OCI-LY7 (cell line): ENCODE data around the gene NUDT22. TPM values are rescaled to one million over a fixed set of nuclear protein-coding genes. Genes with fewer than 3 reads are reported as not detected.

Source experiments
- BruUV-seq: library from RNA; stranded (reverse); fragments of 400-500 nt; replicated peaks from 2 replicates; lab custom pipeline; 2021; lab: Mats Ljungman, UMichigan
- CTCF ChIA-PET: fragments of 300-600 bp; sonication (Branson Sonifier 250); formaldehyde crosslinking; loops from one replicate; lab custom pipeline; 2022; ENCODE audit warnings: antibody characterized with exemption; ENCODE audit not compliant: unreplicated experiment; lab: Charles Lee
- POLR2A ChIA-PET: fragments of 300-600 bp; sonication (Branson Sonifier 250); formaldehyde crosslinking; loops from one replicate; lab custom pipeline; 2022; ENCODE audit warnings: antibody characterized with exemption; lab: Charles Lee
- DNase-seq: peaks from one replicate; pipeline ENCODE4 v3.0.0-alpha.2; 2015; ENCODE audit warnings: low spot score
- H2AFZ ChIP-seq: fragments of 200-600 bp; sonication (generic), shearing (Covaris generic); 2 replicates; pipeline ENCODE4 v1.6.1; 2014; ENCODE audit warnings: mild to moderate bottlenecking, antibody characterized with exemption, low read length, moderate library complexity
- H3K27ac ChIP-seq: fragments of 200-600 bp; sonication (generic); 2 replicates; pipeline ENCODE4 v1.5.1; 2014; ENCODE audit warnings: mixed run types, low read depth, mild to moderate bottlenecking, moderate library complexity, low read length, inconsistent platforms; ENCODE audit not compliant: poor library complexity, severe bottlenecking
- H3K36me3 ChIP-seq: fragments of 200-600 bp; sonication (generic); 2 replicates; pipeline ENCODE4 v1.6.1; 2014; ENCODE audit warnings: mild to moderate bottlenecking, antibody characterized with exemption, low read length, moderate library complexity, mixed read lengths; ENCODE audit not compliant: insufficient read depth
- H3K4me1 ChIP-seq: fragments of 200-600 bp; sonication (generic); 2 replicates; pipeline ENCODE4 v1.5.1; 2014; ENCODE audit warnings: mild to moderate bottlenecking, low read length; ENCODE audit not compliant: insufficient read depth, poor library complexity, severe bottlenecking
- H3K4me2 ChIP-seq: fragments of 200-600 bp; sonication (generic); 2 replicates; pipeline ENCODE4 v1.6.1; 2014; ENCODE audit warnings: mild to moderate bottlenecking, low read length
- H3K4me3 ChIP-seq: fragments of 200-600 bp; sonication (generic); 2 replicates; pipeline ENCODE4 v1.5.1; 2014; ENCODE audit warnings: mild to moderate bottlenecking, low read depth, low read length; ENCODE audit not compliant: poor library complexity, severe bottlenecking
- H3K79me2 ChIP-seq: fragments of 200-600 bp; sonication (generic); 2 replicates; pipeline ENCODE4 v1.6.1; 2016; ENCODE audit warnings: low read depth, mild to moderate bottlenecking, low read length, moderate library complexity, mixed read lengths; ENCODE audit not compliant: insufficient read depth
- H3K9me2 ChIP-seq: fragments of 200-600 bp; sonication (generic); 2 replicates; pipeline ENCODE4 v1.6.1; 2016; ENCODE audit warnings: mild to moderate bottlenecking, low read length, mixed read lengths; ENCODE audit not compliant: insufficient read depth
- H3K9me3 ChIP-seq: fragments of 200-600 bp; sonication (generic); 2 replicates; pipeline ENCODE4 v1.6.1; 2014; ENCODE audit warnings: mild to moderate bottlenecking, mixed run types, low read length, mixed read lengths
- H4K20me1 ChIP-seq: fragments of 200-600 bp; sonication (generic); 2 replicates; pipeline ENCODE4 v1.6.1; 2014; ENCODE audit warnings: mild to moderate bottlenecking, antibody characterized with exemption, low read length, moderate library complexity, mixed read lengths; ENCODE audit not compliant: insufficient read depth
- EZH2phosphoT487 ChIP-seq: fragments of 200-600 bp; sonication (generic); IDR thresholded peaks from 2 replicates; pipeline ENCODE4 v1.6.1; 2018; ENCODE audit warnings: low read depth, borderline replicate concordance, mild to moderate bottlenecking, mixed run types, antibody characterized with exemption, low read length, moderate library complexity, mixed read lengths
- intact Hi-C: fragments of 100-400 bp; cut with micrococcal nuclease; formaldehyde crosslinking; loops from one replicate; pipeline ENCODE4 v1.10.0; 2022; ENCODE audit not compliant: unreplicated experiment
- total RNA-seq, 2 experiments: library from RNA; depleted of rRNA in 1 of 2; stranded (reverse); fragments of >200 nt in 1 of 2; shearing (Covaris generic) in 1 of 2; gene quantifications; 2 replicates each; pipeline ENCODE4 v1.2.3, GENCODE V29; 2014 to 2022
- TF ChIP-seq, protein P1 (sequence below): fragments of 200-600 bp; sonication (generic); conservative IDR thresholded peaks from 2 replicates; pipeline ENCODE4 v1.5.1; 2014; ENCODE audit warnings: mild to moderate bottlenecking, antibody characterized with exemption, low read length, moderate library complexity, mixed read lengths

NUDT22 gene
- total RNA-seq, 2 experiments from 2014 or later: 81.4 to 98.4 TPM

DNA sequence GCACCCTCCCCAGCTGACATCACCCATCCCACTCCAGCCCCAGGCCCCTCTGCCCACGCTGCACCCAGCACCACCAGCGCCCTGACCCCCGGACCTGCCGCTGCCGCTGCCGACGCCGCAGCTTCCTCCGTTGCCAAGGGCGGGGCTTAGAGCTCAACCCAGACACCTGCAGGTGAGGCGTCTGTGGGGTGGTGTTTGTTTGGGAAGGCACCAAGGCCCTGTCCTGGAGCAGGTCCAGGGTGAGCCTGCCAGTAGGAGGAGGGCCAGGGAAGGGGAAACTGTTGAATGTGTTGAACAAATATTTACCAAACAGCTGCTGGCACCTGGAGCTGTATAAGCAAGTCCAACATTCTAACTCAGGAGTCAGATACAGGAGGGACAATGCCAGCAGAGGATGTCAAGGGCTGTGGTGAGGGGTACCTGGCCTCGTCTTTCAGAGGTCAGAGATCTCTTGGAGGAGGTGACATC lies 11.4 kb downstream of the NUDT22 start:
- Histone ChIP-seq H4K20me1 (no peaks in the 10 kb centered on the region), H3K4me1 (peaks cover 51% of the 10 kb centered on the region), H3K36me3 (peaks cover 20% of the 10 kb centered on the region), H3K9me3 (no peaks in the 10 kb centered on the region), H3K4me3 (no peak overlapping the region), H3K27ac (no peak overlapping the region), H3K9me2 (no peaks in the 10 kb centered on the region), H2AFZ (no peak overlapping the region), H3K4me2 (no peak overlapping the region), H3K79me2 (peaks cover 9% of the 10 kb centered on the region; the same call in 1 of the 2 replicates)
- no peak for DNase-seq
- CTCF ChIA-PET: interaction anchor here (1.0 kb wide), 1 partner anchor 31 kb away, joined by 3 read pairs; the partner anchor contains the start of gene FERMT3
- POLR2A ChIA-PET: no interaction called here
- intact Hi-C loops: no loop called here
- no peak for TF ChIP-seq EZH2phosphoT487
- TF ChIP-seq, protein P1, sequence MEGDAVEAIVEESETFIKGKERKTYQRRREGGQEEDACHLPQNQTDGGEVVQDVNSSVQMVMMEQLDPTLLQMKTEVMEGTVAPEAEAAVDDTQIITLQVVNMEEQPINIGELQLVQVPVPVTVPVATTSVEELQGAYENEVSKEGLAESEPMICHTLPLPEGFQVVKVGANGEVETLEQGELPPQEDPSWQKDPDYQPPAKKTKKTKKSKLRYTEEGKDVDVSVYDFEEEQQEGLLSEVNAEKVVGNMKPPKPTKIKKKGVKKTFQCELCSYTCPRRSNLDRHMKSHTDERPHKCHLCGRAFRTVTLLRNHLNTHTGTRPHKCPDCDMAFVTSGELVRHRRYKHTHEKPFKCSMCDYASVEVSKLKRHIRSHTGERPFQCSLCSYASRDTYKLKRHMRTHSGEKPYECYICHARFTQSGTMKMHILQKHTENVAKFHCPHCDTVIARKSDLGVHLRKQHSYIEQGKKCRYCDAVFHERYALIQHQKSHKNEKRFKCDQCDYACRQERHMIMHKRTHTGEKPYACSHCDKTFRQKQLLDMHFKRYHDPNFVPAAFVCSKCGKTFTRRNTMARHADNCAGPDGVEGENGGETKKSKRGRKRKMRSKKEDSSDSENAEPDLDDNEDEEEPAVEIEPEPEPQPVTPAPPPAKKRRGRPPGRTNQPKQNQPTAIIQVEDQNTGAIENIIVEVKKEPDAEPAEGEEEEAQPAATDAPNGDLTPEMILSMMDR: no peak
- BruUV-seq: no TSS peak

DNA sequence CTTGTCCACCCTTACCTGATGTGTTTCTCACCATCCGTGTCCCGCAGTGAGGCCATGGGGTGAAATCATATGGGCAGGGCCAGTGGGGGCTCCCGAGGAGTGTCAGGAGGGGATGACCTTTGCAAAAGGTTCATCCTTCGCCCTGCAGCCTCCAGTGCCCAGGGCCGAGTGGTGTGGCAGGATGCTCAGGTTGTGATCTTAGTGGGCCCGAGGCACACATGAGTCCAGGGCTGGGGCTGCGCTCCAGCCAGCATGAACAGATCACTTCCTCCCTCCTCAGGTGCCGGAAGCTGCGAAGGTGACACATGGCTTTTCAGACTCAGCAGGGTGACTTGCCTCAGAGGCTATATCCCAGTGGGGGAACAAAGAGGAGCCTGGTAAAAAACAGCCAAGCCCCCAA lies 12.0 kb downstream of the NUDT22 start:
- Histone ChIP-seq H3K36me3 (peaks cover 26% of the 10 kb centered on the region), H2AFZ (no peak overlapping the region), H3K27ac (peak overlapping the region; percentile 91), H4K20me1 (no peaks in the 10 kb centered on the region), H3K9me2 (no peaks in the 10 kb centered on the region), H3K4me1 (peaks cover 53% of the 10 kb centered on the region), H3K79me2 (peaks cover 11% of the 10 kb centered on the region; the same call in 1 of the 2 replicates), H3K4me2 (no peak overlapping the region), H3K9me3 (no peaks in the 10 kb centered on the region), H3K4me3 (no peak overlapping the region)
- POLR2A ChIA-PET: no interaction called here
- intact Hi-C loops: no loop called here
- TF ChIP-seq, protein P1: no peak
- TF ChIP-seq EZH2phosphoT487: no peak
- CTCF ChIA-PET: interaction anchor here (1.0 to 1.9 kb wide), 2 partner anchors 31 to 32 kb away, joined by 3 to 9 read pairs; partner anchors contain the start of gene FERMT3
- no peak for DNase-seq
- no TSS peak for BruUV-seq

DNA sequence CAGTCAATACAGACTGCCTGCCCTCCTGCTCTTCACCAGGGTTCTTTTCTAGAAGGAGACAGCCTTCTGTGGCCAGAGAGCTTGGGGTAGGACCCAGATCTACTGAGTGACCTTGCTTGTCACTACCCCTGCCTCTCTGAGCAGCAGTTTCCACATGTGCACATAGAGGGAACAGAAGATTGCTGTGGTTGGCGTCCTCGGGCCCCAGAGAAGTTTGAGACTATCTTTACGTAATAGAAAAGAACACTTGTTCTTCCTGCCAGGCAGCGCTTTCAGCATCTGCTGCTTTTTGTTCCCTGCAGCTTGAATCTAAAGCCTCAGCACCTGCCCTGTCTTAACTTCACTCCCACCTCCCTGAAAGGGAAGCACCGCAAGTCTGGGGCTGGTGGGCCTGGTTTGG lies 12.9 kb downstream of the NUDT22 start:
- peaks cover 49% of the 10 kb centered on the region for H3K4me1 ChIP-seq
- peak overlapping the region; percentile 92; the same call in 1 of the 2 replicates for H3K4me2 ChIP-seq
- CTCF ChIA-PET: interaction anchor here (1.9 kb wide), 1 partner anchor 32 kb away, joined by 9 read pairs; the partner anchor contains the start of gene FERMT3
- peak; percentile 40 for DNase-seq
- H4K20me1 ChIP-seq: no peaks in the 10 kb centered on the region
- H3K79me2 ChIP-seq: peaks cover 11% of the 10 kb centered on the region; the same call in 1 of the 2 replicates
- BruUV-seq: no TSS peak
- peak overlapping the region; percentile 91 for H3K27ac ChIP-seq
- peaks cover 35% of the 10 kb centered on the region for H3K36me3 ChIP-seq
- TF ChIP-seq EZH2phosphoT487: no peak
- TF ChIP-seq, protein P1: no peak
- H2AFZ ChIP-seq: no peak overlapping the region
- intact Hi-C loops: no loop called here
- POLR2A ChIA-PET: interaction anchor here (0.6 kb wide), 2 partner anchors 299 to 621 kb away, joined by 3 to 5 read pairs; no protein-coding TSS in a partner anchor
- no peaks in the 10 kb centered on the region for H3K9me2 ChIP-seq
- no peaks in the 10 kb centered on the region for H3K9me3 ChIP-seq
- no peak overlapping the region for H3K4me3 ChIP-seq
